ENCODE data around the gene TPGS2.

The TPGS2 gene

DNA sequence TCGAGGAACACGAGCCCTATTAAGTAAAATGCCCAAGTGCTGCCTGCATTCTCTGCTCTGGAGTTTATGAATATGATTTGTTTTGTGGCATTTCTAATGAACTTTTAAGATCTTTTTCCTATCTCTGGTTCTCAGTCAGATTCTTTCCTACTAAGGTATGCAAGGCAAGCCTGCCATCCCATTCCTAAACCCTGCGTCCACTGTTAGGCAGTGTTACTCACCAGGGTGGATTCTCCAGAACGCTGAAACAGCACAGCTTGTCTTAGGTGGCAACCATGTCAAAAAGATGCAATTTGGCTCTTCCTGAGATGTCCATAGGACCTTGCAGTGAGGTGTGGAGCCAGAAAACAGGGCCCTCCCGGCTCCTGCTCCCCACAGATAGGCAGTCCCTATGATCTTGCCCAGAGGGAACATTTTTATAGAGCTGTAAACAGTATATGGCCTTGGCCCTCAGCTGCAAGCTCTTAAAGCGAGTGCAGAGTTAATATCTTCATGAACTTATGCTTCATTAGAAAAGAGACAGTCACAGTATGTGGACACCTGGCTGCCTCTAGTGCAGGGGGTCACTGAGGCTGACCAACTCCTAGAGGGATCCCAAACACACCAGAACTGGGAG, 84.4 kb downstream of the TPGS2 start:
- DNase-seq (ENCODE audit: low read depth in 3 of 3, low spot score in 1 of 3): no peak

All from stimulated activated CD4-positive, alpha-beta T cell treated with anti-CD3 and anti-CD28 coated beads, TNF-alpha, amount 100 ng/mL, for 1 hour (primary cell).